NCI-H524 (cell line): ENCODE measurements around the gene INCA1.
"Not testable (repeated sequence)": the region's sequence is repeated elsewhere in the genome, so short reads cannot be mapped to it uniquely, and the experiment has no call there.

Experiments
- DNase-seq, 2 experiments: peaks; one replicate each; lab custom pipeline; 2025; lab: John Stamatoyannopoulos, UW

The INCA1 gene

GRCh38 chr17:4997302-4998026 lies at the start of gene INCA1, which contains the start of gene KIF1C:
Gene INCA1, minus strand, starts transcription at chr17:4997522. Its CDS starts 3,085 bp downstream, at chr17:4994437.
Gene KIF1C, plus strand, starts transcription at chr17:4997950. Its CDS starts 2,297 bp downstream, at chr17:5000247.
- peak; percentile 80 to 88 for DNase-seq

GRCh38 chr17:5045496-5045895 lies 48.2 kb upstream of the INCA1 start:
- DNase-seq: no peak

GRCh38 chr17:5044630-5045029 lies 47.3 kb upstream of the INCA1 start:
- DNase-seq: no peak

GRCh38 chr17:5043524-5043923 lies 46.2 kb upstream of the INCA1 start:
- no peak for DNase-seq

GRCh38 chr17:5042157-5043022 lies 45.1 kb upstream of the INCA1 start:
- no peak for DNase-seq

GRCh38 chr17:5035315-5035714 lies 38.0 kb upstream of the INCA1 start, which contains the start of gene SLC52A1:
Gene SLC52A1, minus strand, starts transcription at chr17:5035426. Its CDS starts 820 bp downstream, at chr17:5034606.
- DNase-seq: no peak

GRCh38 chr17:5034651-5035050 lies 37.3 kb upstream of the INCA1 start:
- no peak for DNase-seq

- DNase-seq: no peak
Observed at GRCh38 chr17:5034063-5034462, 36.7 kb upstream of the INCA1 start.

GRCh38 chr17:5033352-5034015 lies 36.2 kb upstream of the INCA1 start:
- DNase-seq: no peak

GRCh38 chr17:5032865-5033264 lies 35.5 kb upstream of the INCA1 start:
- no peak for DNase-seq

- DNase-seq: peak; percentile 70 to 81
Observed at GRCh38 chr17:5031365-5032082, 34.2 kb upstream of the INCA1 start.

GRCh38 chr17:5030168-5030567 lies 32.8 kb upstream of the INCA1 start:
- DNase-seq: not testable (repeated sequence)

GRCh38 chr17:5027916-5028315 lies 30.6 kb upstream of the INCA1 start:
- no peak for DNase-seq

GRCh38 chr17:5027299-5027698 lies 30.0 kb upstream of the INCA1 start:
- no peak for DNase-seq

GRCh38 chr17:5024604-5025003 lies 27.3 kb upstream of the INCA1 start:
- DNase-seq: no peak

GRCh38 chr17:5023588-5024147 lies 26.3 kb upstream of the INCA1 start:
- no peak for DNase-seq

- DNase-seq: no peak
Observed at GRCh38 chr17:5022171-5022711, 24.9 kb upstream of the INCA1 start.

- DNase-seq: no peak
Observed at GRCh38 chr17:5020502-5021023, 23.2 kb upstream of the INCA1 start.

- DNase-seq: peak in 1 of 2 experiments; percentile 26
Observed at GRCh38 chr17:5019475-5019956, 22.2 kb upstream of the INCA1 start.

- DNase-seq: no peak
Observed at GRCh38 chr17:5014357-5014756, 17.0 kb upstream of the INCA1 start.

GRCh38 chr17:5011928-5012327 lies 14.6 kb upstream of the INCA1 start:
- DNase-seq: no peak
